WTC11 (cell line): ENCODE data around the gene ACOX2.

Experiments
- CTCF ChIP-seq: fragments of 200-600 bp; IDR thresholded peaks from 2 replicates; pipeline ENCODE4 v1.8.0; 2022; ENCODE audit warnings: antibody characterized with exemption
- FOXP1 ChIP-seq: sonication (generic); formaldehyde crosslinking; IDR thresholded peaks from 2 replicates; pipeline ENCODE4 v1.8.0; 2022; ENCODE audit warnings: missing genetic modification reagents, mild to moderate bottlenecking, moderate library complexity, borderline replicate concordance
- IRF2 ChIP-seq: sonication (generic); formaldehyde crosslinking; IDR thresholded peaks from 2 replicates; pipeline ENCODE4 v1.8.0; 2022; ENCODE audit warnings: low read depth, missing genetic modification reagents, borderline replicate concordance
- JUN ChIP-seq: sonication (generic); formaldehyde crosslinking; IDR thresholded peaks from 2 replicates; pipeline ENCODE4 v1.8.0; 2023; ENCODE audit warnings: mild to moderate bottlenecking, missing genetic modification reagents
- NFE2L1 ChIP-seq: sonication (generic); formaldehyde crosslinking; IDR thresholded peaks from 2 replicates; pipeline ENCODE4 v1.8.1; 2023; ENCODE audit warnings: missing genetic modification reagents
- NFYB ChIP-seq: sonication (generic); formaldehyde crosslinking; conservative IDR thresholded peaks from 2 replicates; pipeline ENCODE4 v1.8.0; 2022; ENCODE audit warnings: low read depth, missing genetic modification reagents
- NR1H2 ChIP-seq: sonication (generic); formaldehyde crosslinking; IDR thresholded peaks from 2 replicates; pipeline ENCODE4 v1.9.0; 2021; ENCODE audit warnings: mild to moderate bottlenecking, moderate library complexity, missing genetic modification reagents
- NR3C1 ChIP-seq: sonication (generic); formaldehyde crosslinking; conservative IDR thresholded peaks from 2 replicates; pipeline ENCODE4 v1.8.1; 2023; ENCODE audit warnings: low read depth, mild to moderate bottlenecking, missing genetic modification reagents
- USF1 ChIP-seq: sonication (generic); formaldehyde crosslinking; IDR thresholded peaks from 2 replicates; pipeline ENCODE4 v1.8.0; 2022; ENCODE audit warnings: mild to moderate bottlenecking, missing genetic modification reagents
- ZNF219 ChIP-seq: sonication (generic); formaldehyde crosslinking; IDR thresholded peaks from 2 replicates; pipeline ENCODE4 v1.8.0; 2023; ENCODE audit warnings: missing genetic modification reagents, mild to moderate bottlenecking, borderline replicate concordance
- ZNF263 ChIP-seq: sonication (generic); formaldehyde crosslinking; IDR thresholded peaks from 2 replicates; pipeline ENCODE4 v1.8.1; 2022; ENCODE audit warnings: low read depth, mild to moderate bottlenecking, moderate library complexity, missing genetic modification reagents

GRCh38 chr3:58577269-58577821, 40.4 kb upstream of the ACOX2 start, which contains the start of gene FAM107A:
- no peak for TF ChIP-seq NR1H2 (CRISPR knock-in tag)
- no peak for TF ChIP-seq CTCF
- TF ChIP-seq NR3C1 (CRISPR knock-in tag) = no peak
- TF ChIP-seq ZNF263 = no peak
- no peak for TF ChIP-seq NFYB (CRISPR knock-in tag)
- no peak for TF ChIP-seq NFE2L1
- no peak for TF ChIP-seq IRF2 (CRISPR knock-in tag)
- TF ChIP-seq FOXP1 (CRISPR knock-in tag) = no peak
- no peak for TF ChIP-seq JUN (CRISPR knock-in tag)
- no peak for TF ChIP-seq USF1
- no peak for TF ChIP-seq ZNF219 (CRISPR knock-in tag)
